Measurements from ENCODE around the gene COL6A3. TPM values are rescaled to one million over a fixed set of nuclear protein-coding genes. Genes with fewer than 3 reads are reported as not detected.

The COL6A3 gene
- total RNA-seq, 1 donor from 2014 or later, result 143 TPM

DNA sequence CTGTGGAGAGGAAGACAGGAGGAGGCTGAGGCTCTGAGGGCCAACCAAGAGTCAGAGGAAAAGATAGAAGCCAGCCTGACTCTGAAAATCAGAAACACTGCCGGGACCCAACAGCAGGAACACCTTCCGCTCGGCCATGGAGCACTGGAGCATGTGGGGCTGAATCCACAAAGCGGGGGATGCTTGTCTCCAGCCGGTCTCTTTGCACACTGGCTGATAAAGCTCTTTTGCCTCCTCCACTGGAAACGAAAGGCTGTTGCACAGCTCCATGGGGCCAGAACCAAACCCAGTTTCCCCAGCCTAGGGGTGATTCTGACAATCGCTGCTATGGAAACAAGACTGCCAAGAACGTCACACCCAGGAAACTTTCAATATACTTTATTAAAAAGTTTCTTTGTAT, 90.3 kb downstream of the COL6A3 start:
- H3K27me3 Mint-ChIP-seq (ENCODE audit: unreplicated experiment), result no peaks in the 10 kb centered on the region
- H3K4me1 Mint-ChIP-seq (ENCODE audit: unreplicated experiment), result peaks cover 65% of the 10 kb centered on the region
- no peak for DNase-seq (ENCODE audit: extremely low spot score, unreplicated experiment)
- peaks cover 3% of the 10 kb centered on the region for H3K36me3 Mint-ChIP-seq (ENCODE audit: unreplicated experiment)
- peak overlapping the region; percentile 42 for H3K4me3 Mint-ChIP-seq (ENCODE audit: unreplicated experiment)
- TF ChIP-seq, protein P1, sequence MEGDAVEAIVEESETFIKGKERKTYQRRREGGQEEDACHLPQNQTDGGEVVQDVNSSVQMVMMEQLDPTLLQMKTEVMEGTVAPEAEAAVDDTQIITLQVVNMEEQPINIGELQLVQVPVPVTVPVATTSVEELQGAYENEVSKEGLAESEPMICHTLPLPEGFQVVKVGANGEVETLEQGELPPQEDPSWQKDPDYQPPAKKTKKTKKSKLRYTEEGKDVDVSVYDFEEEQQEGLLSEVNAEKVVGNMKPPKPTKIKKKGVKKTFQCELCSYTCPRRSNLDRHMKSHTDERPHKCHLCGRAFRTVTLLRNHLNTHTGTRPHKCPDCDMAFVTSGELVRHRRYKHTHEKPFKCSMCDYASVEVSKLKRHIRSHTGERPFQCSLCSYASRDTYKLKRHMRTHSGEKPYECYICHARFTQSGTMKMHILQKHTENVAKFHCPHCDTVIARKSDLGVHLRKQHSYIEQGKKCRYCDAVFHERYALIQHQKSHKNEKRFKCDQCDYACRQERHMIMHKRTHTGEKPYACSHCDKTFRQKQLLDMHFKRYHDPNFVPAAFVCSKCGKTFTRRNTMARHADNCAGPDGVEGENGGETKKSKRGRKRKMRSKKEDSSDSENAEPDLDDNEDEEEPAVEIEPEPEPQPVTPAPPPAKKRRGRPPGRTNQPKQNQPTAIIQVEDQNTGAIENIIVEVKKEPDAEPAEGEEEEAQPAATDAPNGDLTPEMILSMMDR (IDR thresholded peaks at IDR 0.05), result peak; percentile 23
- H3K9me3 Mint-ChIP-seq (ENCODE audit: unreplicated experiment), result no peaks in the 10 kb centered on the region
- peak overlapping the region; percentile 97 for H3K27ac Mint-ChIP-seq (ENCODE audit: unreplicated experiment)

DNA sequence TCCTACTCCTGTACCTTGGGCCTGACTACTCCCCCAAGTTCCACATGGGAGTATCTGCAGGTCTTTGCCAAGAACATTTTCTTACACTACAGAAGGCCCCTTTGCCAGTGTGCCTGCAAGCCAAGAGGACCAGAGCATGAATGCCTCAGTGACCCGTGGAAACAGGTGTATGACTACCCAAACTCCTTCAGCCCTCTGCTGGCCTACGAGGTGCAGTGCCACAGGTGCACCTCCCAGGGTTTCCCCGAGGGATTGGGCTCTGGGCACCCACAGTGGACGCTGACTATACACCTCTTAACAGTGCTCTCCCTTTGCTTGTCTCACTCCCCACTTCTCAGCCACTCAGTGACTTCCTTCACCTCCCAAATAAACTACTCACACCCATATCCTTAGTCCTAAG, 91.4 kb downstream of the COL6A3 start:
- peaks cover 62% of the 10 kb centered on the region for H3K4me1 Mint-ChIP-seq (ENCODE audit: unreplicated experiment)
- H3K27me3 Mint-ChIP-seq (ENCODE audit: unreplicated experiment), result no peaks in the 10 kb centered on the region
- no peak overlapping the region for H3K4me3 Mint-ChIP-seq (ENCODE audit: unreplicated experiment)
- peak overlapping the region; percentile 97 for H3K27ac Mint-ChIP-seq (ENCODE audit: unreplicated experiment)
- no peaks in the 10 kb centered on the region for H3K9me3 Mint-ChIP-seq (ENCODE audit: unreplicated experiment)
- H3K36me3 Mint-ChIP-seq (ENCODE audit: unreplicated experiment), result peaks cover 3% of the 10 kb centered on the region
- DNase-seq (ENCODE audit: extremely low spot score, unreplicated experiment), result no peak
- TF ChIP-seq, protein P1 (IDR thresholded peaks at IDR 0.05), result no peak

- no peaks in the 10 kb centered on the region for H3K27me3 Mint-ChIP-seq (ENCODE audit: unreplicated experiment)
- H3K27ac Mint-ChIP-seq (ENCODE audit: unreplicated experiment), result peak overlapping the region; percentile 50
- no peak for DNase-seq (ENCODE audit: extremely low spot score, unreplicated experiment)
- no peaks in the 10 kb centered on the region for H3K9me3 Mint-ChIP-seq (ENCODE audit: unreplicated experiment)
- H3K36me3 Mint-ChIP-seq (ENCODE audit: unreplicated experiment), result peaks cover 5% of the 10 kb centered on the region
- TF ChIP-seq, protein P1 (IDR thresholded peaks at IDR 0.05), result no peak
- H3K4me3 Mint-ChIP-seq (ENCODE audit: unreplicated experiment), result no peak overlapping the region
- H3K4me1 Mint-ChIP-seq (ENCODE audit: unreplicated experiment), result peaks cover 54% of the 10 kb centered on the region
Observed at GRCh38 chr2:237321746-237322145, 92.2 kb downstream of the COL6A3 start.

GRCh38 chr2:237320801-237321560, 93.0 kb downstream of the COL6A3 start:
- TF ChIP-seq, protein P1 (IDR thresholded peaks at IDR 0.05), result no peak
- Mint-ChIP-seq H3K36me3 (ENCODE audit: unreplicated experiment) (peaks cover 5% of the 10 kb centered on the region), H3K4me1 (ENCODE audit: unreplicated experiment) (peaks cover 46% of the 10 kb centered on the region), H3K27ac (ENCODE audit: unreplicated experiment) (peak overlapping the region; percentile 17), H3K4me3 (ENCODE audit: unreplicated experiment) (no peak overlapping the region), H3K9me3 (ENCODE audit: unreplicated experiment) (no peaks in the 10 kb centered on the region), H3K27me3 (ENCODE audit: unreplicated experiment) (no peaks in the 10 kb centered on the region)
- DNase-seq (ENCODE audit: extremely low spot score, unreplicated experiment), result no peak

DNA sequence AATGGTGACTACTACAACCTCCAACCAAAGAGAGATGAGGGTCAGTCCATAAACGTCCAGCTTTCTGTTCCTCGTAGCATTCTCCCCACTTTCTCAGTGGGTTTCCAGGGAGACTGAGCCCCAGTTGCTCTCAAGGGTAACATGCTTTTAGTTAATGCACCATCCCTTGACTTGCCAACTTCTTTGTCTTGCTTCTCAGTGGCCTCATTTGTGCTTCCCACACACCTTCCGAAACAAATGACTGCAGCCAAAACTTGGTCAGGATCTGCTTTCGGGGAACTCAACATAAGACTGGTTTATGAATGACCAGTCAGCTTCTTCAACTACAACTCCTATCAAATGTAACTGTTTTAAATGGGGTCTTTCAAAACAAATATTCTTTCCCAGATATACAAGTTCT, 94.1 kb downstream of the COL6A3 start:
- Mint-ChIP-seq H3K9me3 (ENCODE audit: unreplicated experiment) (no peaks in the 10 kb centered on the region), H3K27me3 (ENCODE audit: unreplicated experiment) (no peaks in the 10 kb centered on the region), H3K4me3 (ENCODE audit: unreplicated experiment) (no peak overlapping the region), H3K4me1 (ENCODE audit: unreplicated experiment) (peaks cover 43% of the 10 kb centered on the region), H3K36me3 (ENCODE audit: unreplicated experiment) (peaks cover 5% of the 10 kb centered on the region), H3K27ac (ENCODE audit: unreplicated experiment) (no peak overlapping the region)
- no peak for DNase-seq (ENCODE audit: extremely low spot score, unreplicated experiment)
- TF ChIP-seq, protein P1 (IDR thresholded peaks at IDR 0.05), result no peak
